ENCODE measurements around the gene RTEL1. TPM values are rescaled to one million over a fixed set of nuclear protein-coding genes. Genes with fewer than 3 reads are reported as not detected.

Gene RTEL1
- total RNA-seq, 2 donors from 2014 or later, result 37.8 to 114 TPM

DNA sequence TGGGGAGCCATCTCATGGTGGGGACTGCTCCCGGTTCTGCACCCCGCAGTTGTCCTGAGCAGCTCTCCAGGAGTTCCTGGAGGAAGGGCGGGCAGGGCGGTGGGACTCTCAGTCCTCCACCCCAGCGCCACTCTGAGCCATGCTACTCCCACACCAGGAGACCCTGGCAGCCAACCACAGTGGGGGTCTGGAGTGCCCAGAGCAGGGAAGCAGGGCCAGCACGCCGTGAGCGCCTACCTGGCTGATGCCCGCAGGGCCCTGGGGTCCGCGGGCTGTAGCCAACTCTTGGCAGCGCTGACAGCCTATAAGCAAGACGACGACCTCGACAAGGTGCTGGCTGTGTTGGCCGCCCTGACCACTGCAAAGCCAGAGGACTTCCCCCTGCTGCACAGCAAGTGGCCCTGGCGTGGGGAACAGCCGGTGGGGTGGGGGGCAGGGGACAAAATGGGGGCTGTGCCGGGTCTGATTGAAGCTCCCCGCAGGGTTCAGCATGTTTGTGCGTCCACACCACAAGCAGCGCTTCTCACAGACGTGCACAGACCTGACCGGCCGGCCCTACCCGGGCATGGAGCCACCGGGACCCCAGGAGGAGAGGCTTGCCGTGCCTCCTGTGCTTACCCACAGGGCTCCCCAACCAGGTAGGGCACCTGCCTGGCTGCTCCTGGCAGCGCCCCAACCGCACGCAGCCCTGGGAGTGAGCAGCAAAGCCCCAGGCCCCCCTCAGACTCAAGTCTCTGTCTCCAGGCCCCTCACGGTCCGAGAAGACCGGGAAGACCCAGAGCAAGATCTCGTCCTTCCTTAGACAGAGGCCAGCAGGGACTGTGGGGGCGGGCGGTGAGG lies 36.7 kb downstream of the RTEL1 start:
- ATAC-seq (ENCODE audit: insufficient number of reproducible peaks, low FRiP score, low read depth) (no peak), DNase-seq (ENCODE audit: low spot score) (no peak)
- Histone ChIP-seq H3K27ac (no peak overlapping the region), H3K4me1 (ENCODE audit: control insufficient read depth in 1 of 2, low read depth in 2 of 2) (peaks cover 25 to 43% of the 10 kb centered on the region in 2 donors), H3K36me3 (peaks cover 7% of the 10 kb centered on the region), H3K27me3 (replicated peaks; ENCODE audit: insufficient read depth) (no peaks in the 10 kb centered on the region), H3K9me3 (no peaks in the 10 kb centered on the region), H3K4me3 (no peak overlapping the region)
- TF ChIP-seq, protein P1, sequence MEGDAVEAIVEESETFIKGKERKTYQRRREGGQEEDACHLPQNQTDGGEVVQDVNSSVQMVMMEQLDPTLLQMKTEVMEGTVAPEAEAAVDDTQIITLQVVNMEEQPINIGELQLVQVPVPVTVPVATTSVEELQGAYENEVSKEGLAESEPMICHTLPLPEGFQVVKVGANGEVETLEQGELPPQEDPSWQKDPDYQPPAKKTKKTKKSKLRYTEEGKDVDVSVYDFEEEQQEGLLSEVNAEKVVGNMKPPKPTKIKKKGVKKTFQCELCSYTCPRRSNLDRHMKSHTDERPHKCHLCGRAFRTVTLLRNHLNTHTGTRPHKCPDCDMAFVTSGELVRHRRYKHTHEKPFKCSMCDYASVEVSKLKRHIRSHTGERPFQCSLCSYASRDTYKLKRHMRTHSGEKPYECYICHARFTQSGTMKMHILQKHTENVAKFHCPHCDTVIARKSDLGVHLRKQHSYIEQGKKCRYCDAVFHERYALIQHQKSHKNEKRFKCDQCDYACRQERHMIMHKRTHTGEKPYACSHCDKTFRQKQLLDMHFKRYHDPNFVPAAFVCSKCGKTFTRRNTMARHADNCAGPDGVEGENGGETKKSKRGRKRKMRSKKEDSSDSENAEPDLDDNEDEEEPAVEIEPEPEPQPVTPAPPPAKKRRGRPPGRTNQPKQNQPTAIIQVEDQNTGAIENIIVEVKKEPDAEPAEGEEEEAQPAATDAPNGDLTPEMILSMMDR (IDR thresholded peaks at IDR 0.05), result no peak

DNA sequence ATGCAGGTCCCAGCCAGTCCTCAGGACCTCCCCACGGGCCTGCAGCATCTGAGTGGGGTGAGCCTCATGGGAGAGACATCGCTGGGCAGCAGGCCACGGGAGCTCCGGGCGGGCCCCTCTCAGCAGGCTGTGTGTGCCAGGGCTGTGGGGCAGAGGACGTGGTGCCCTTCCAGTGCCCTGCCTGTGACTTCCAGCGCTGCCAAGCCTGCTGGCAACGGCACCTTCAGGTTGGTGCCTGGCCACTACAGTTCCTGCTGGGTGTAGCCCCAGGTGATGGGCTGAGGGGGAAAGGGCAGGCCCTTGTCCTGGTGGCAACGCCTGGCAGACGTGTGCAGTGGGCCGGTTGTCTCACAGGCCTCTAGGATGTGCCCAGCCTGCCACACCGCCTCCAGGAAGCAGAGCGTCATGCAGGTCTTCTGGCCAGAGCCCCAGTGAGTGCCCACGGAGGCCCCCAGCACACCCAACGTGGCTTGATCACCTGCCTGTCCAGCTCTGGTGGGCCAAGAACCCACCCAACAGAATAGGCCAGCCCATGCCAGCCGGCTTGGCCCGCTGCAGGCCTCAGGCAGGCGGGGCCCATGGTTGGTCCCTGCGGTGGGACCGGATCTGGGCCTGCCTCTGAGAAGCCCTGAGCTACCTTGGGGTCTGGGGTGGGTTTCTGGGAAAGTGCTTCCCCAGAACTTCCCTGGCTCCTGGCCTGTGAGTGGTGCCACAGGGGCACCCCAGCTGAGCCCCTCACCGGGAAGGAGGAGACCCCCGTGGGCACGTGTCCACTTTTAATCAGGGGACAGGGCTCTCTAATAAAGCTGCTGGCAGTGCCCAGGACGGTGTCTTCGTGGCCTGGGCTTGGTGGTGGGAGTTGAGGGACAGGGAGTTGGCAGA lies 37.6 kb downstream of the RTEL1 start:
- DNase-seq (ENCODE audit: low spot score), result no peak
- H3K4me1 ChIP-seq (ENCODE audit: control insufficient read depth in 1 of 2, low read depth in 2 of 2), result peaks cover 25 to 46% of the 10 kb centered on the region in 2 donors
- TF ChIP-seq, protein P1 (IDR thresholded peaks at IDR 0.05), result no peak

DNA sequence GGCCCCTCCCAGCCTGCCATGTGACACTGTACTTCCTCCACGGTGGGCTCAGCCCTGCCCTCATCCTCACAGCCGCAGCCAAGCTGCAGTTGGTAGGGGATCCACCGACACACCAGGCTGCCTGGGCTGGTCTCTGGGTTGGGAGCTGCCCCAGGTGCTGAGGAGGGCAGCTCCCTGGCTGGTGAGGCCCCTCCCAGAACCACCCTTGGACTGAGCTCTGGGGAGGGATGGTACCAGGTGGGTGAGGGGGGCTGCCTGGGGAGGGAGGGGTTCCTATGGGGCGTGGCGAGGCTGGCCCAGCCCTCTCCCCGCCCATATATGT lies 38.2 kb downstream of the RTEL1 start:
- DNase-seq (ENCODE audit: low spot score), result no peak
- Histone ChIP-seq H3K4me1 (ENCODE audit: control insufficient read depth in 1 of 2, low read depth in 2 of 2) (peaks cover 25 to 46% of the 10 kb centered on the region in 2 donors), H3K27ac (no peak overlapping the region), H3K36me3 (peaks cover 7% of the 10 kb centered on the region), H3K9me3 (no peaks in the 10 kb centered on the region), H3K27me3 (replicated peaks; ENCODE audit: insufficient read depth) (no peaks in the 10 kb centered on the region), H3K4me3 (peak overlapping the region; percentile 51)
- ATAC-seq (ENCODE audit: insufficient number of reproducible peaks, low FRiP score, low read depth), result no peak
- TF ChIP-seq, protein P1 (IDR thresholded peaks at IDR 0.05), result no peak

More for the DNA sequence above, 37.6 kb downstream of the RTEL1 start:
- Histone ChIP-seq H3K36me3 (peaks cover 7% of the 10 kb centered on the region), H3K27me3 (replicated peaks; ENCODE audit: insufficient read depth) (no peaks in the 10 kb centered on the region), H3K27ac (no peak overlapping the region), H3K9me3 (no peaks in the 10 kb centered on the region), H3K4me3 (no peak overlapping the region)
- no peak for ATAC-seq (ENCODE audit: insufficient number of reproducible peaks, low FRiP score, low read depth)

DNA sequence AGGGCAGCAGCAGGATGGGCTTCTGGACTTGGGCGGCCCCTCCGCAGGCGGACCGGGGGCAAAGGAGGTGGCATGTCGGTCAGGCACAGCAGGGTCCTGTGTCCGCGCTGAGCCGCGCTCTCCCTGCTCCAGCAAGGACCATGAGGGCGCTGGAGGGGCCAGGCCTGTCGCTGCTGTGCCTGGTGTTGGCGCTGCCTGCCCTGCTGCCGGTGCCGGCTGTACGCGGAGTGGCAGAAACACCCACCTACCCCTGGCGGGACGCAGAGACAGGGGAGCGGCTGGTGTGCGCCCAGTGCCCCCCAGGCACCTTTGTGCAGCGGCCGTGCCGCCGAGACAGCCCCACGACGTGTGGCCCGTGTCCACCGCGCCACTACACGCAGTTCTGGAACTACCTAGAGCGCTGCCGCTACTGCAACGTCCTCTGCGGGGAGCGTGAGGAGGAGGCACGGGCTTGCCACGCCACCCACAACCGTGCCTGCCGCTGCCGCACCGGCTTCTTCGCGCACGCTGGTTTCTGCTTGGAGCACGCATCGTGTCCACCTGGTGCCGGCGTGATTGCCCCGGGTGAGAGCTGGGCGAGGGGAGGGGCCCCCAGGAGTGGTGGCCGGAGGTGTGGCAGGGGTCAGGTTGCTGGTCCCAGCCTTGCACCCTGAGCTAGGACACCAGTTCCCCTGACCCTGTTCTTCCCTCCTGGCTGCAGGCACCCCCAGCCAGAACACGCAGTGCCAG lies 38.7 kb downstream of the RTEL1 start, which contains the start of gene TNFRSF6B:
Gene TNFRSF6B (plus strand): TSS at position 25 of the 729 bp plus-strand sequence. CDS start 116 bp downstream, at position 141.
- Histone ChIP-seq H3K4me3 (peak within 1 kb of the TSS; percentile 51), H3K36me3 (peaks cover 7% of the 10 kb centered on the region)
- TF ChIP-seq, protein P1 (IDR thresholded peaks at IDR 0.05), result no peak

More for the DNA sequence above, 38.7 kb downstream of the RTEL1 start, which contains the start of gene TNFRSF6B:
- DNase-seq (ENCODE audit: low spot score) (no peak), ATAC-seq (ENCODE audit: insufficient number of reproducible peaks, low FRiP score, low read depth) (no peak)
- no peaks in the 10 kb centered on the region for H3K27me3 ChIP-seq (replicated peaks; ENCODE audit: insufficient read depth)
- no peaks in the 10 kb centered on the region for H3K9me3 ChIP-seq
- H3K27ac ChIP-seq, result no peak within 1 kb of the TSS
- H3K4me1 ChIP-seq (ENCODE audit: control insufficient read depth in 1 of 2, low read depth in 2 of 2), result peaks cover 25 to 46% of the 10 kb centered on the region in 2 donors

All from thoracic aorta (tissue), 2 donors.